ENCODE data around the gene LIFR. TPM values are rescaled to one million over a fixed set of nuclear protein-coding genes. Genes with fewer than 3 reads are reported as not detected.
A peak's percentile ranks its signal among the peaks of the same experiment; 100 is the strongest.

Gene LIFR
- 33.6 and 39.8 TPM in 2 replicates for total RNA-seq

GRCh38 chr5:38556599-38557307 lies at the start of gene LIFR:
LIFR (minus strand) TSS chr5:38556646; CDS start chr5:38530647, 25,999 bp downstream.
- DNase-seq (ENCODE audit: insufficient read length, low spot score, missing footprints) = peak; percentile 96
- peak within 1 kb of the TSS; percentile 98 for H3K4me2 ChIP-seq (ENCODE audit: insufficient read depth, low read length)

DNA sequence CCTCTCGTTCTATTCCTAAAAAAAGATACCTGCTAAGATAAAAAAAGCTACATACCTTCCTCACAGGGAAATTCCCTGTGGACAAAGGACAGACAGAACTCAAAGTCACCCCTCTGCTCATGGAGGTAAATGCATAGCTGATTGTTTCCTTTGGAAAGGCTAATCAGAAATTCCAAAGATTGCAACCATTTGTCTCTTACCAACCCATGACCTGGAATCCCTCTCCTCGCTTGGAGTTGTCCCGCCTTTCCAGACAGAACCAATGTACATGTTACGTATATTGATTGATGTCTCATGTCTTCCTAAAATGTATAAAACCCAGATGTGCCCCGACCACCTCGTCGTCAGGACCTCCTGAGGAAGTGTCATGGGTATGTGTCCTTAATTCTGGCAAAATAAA lies 49.2 kb upstream of the LIFR start:
- no peak for TF ChIP-seq CTCF (IDR thresholded peaks at IDR 0.05; ENCODE audit: extremely low read depth, low read depth, low read length)
- Histone ChIP-seq H4K20me1 (ENCODE audit: insufficient read depth, low read length) (no peaks in the 10 kb centered on the region), H2AFZ (ENCODE audit: low read length) (no peak overlapping the region), H3K27me3 (ENCODE audit: insufficient read depth, low read length) (no peaks in the 10 kb centered on the region), H3K79me2 (ENCODE audit: insufficient read depth, low read length) (no peaks in the 10 kb centered on the region), H3K4me2 (ENCODE audit: insufficient read depth, low read length) (no peak overlapping the region), H3K9me3 (ENCODE audit: low read depth, low read length) (no peaks in the 10 kb centered on the region), H3K27ac (ENCODE audit: low read depth, low read length) (no peak overlapping the region), H3K4me1 (ENCODE audit: insufficient read depth, low read length) (peaks cover 45% of the 10 kb centered on the region), H3K4me3 (ENCODE audit: insufficient read depth, low read length) (no peak overlapping the region), H3K36me3 (ENCODE audit: insufficient read depth, low read length) (no peaks in the 10 kb centered on the region)
- DNase-seq (ENCODE audit: insufficient read length, low spot score, missing footprints) = no peak

More at GRCh38 chr5:38556599-38557307, at the start of gene LIFR:
- no peak for TF ChIP-seq CTCF (IDR thresholded peaks at IDR 0.05; ENCODE audit: extremely low read depth, low read depth, low read length)
- Histone ChIP-seq H3K36me3 (ENCODE audit: insufficient read depth, low read length) (no peaks in the 10 kb centered on the region), H2AFZ (ENCODE audit: low read length) (peak within 1 kb of the TSS; percentile 97), H3K27me3 (ENCODE audit: insufficient read depth, low read length) (peaks cover 5% of the 10 kb centered on the region), H3K27ac (ENCODE audit: low read depth, low read length) (peak within 1 kb of the TSS; percentile 52), H3K9me3 (ENCODE audit: low read depth, low read length) (no peaks in the 10 kb centered on the region), H3K4me3 (ENCODE audit: insufficient read depth, low read length) (peak within 1 kb of the TSS; percentile 77), H4K20me1 (ENCODE audit: insufficient read depth, low read length) (no peaks in the 10 kb centered on the region), H3K79me2 (ENCODE audit: insufficient read depth, low read length) (peaks cover 23% of the 10 kb centered on the region), H3K4me1 (ENCODE audit: insufficient read depth, low read length) (peaks cover 15% of the 10 kb centered on the region)

DNA sequence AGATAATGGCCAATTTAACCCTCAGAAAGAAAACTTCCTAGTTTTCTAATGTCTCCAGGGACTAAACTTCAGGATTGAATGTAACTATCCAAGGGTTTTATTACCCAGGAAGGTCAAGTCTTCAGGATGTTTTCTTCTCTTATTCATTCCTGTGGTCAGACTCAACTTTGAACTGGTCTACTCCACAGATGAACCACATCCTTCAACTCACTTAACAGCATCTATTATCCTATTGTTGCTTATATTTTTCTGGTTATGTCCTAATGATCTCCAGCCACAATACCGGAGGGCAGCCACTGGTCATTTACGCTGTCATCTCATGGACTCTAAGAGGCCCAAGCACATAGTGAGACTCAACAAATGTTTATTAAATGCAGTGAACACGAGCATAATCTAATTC lies 47.2 kb upstream of the LIFR start:
- no peaks in the 10 kb centered on the region for H4K20me1 ChIP-seq (ENCODE audit: insufficient read depth, low read length)
- H3K4me1 ChIP-seq (ENCODE audit: insufficient read depth, low read length) = peaks cover 56% of the 10 kb centered on the region
- H3K36me3 ChIP-seq (ENCODE audit: insufficient read depth, low read length) = no peaks in the 10 kb centered on the region
- peak overlapping the region; percentile 14 for H3K4me2 ChIP-seq (ENCODE audit: insufficient read depth, low read length)
- no peak overlapping the region for H2AFZ ChIP-seq (ENCODE audit: low read length)
- no peaks in the 10 kb centered on the region for H3K9me3 ChIP-seq (ENCODE audit: low read depth, low read length)
- H3K27me3 ChIP-seq (ENCODE audit: insufficient read depth, low read length) = no peaks in the 10 kb centered on the region
- no peak for TF ChIP-seq CTCF (IDR thresholded peaks at IDR 0.05; ENCODE audit: extremely low read depth, low read depth, low read length)
- no peak for DNase-seq (ENCODE audit: insufficient read length, low spot score, missing footprints)
- H3K79me2 ChIP-seq (ENCODE audit: insufficient read depth, low read length) = no peaks in the 10 kb centered on the region
- H3K27ac ChIP-seq (ENCODE audit: low read depth, low read length) = no peak overlapping the region
- no peak overlapping the region for H3K4me3 ChIP-seq (ENCODE audit: insufficient read depth, low read length)

DNA sequence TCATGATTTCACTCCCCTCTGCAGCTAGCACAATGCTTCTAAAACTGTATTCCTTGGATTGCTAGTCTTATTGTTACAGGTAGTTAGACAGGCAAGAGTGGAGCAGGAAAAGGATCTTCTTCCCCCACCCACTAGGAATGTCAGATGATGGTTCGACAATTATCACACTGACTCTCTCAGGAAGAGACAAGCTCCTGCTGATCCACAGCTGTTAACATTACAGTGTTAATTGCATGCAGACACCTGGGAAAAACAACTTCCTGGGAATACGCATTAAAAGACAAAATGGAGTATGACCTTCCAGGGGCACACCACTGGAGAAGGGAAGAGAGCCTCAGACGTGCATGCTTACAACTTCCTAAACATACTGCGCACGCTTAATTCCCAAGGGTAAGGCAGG lies 46.2 kb upstream of the LIFR start:
- H3K4me3 ChIP-seq (ENCODE audit: insufficient read depth, low read length) = no peak overlapping the region
- no peak for DNase-seq (ENCODE audit: insufficient read length, low spot score, missing footprints)
- no peak overlapping the region for H2AFZ ChIP-seq (ENCODE audit: low read length)
- no peaks in the 10 kb centered on the region for H3K79me2 ChIP-seq (ENCODE audit: insufficient read depth, low read length)
- H3K36me3 ChIP-seq (ENCODE audit: insufficient read depth, low read length) = no peaks in the 10 kb centered on the region
- no peaks in the 10 kb centered on the region for H3K27me3 ChIP-seq (ENCODE audit: insufficient read depth, low read length)
- no peaks in the 10 kb centered on the region for H3K9me3 ChIP-seq (ENCODE audit: low read depth, low read length)
- H3K4me2 ChIP-seq (ENCODE audit: insufficient read depth, low read length) = no peak overlapping the region
- H4K20me1 ChIP-seq (ENCODE audit: insufficient read depth, low read length) = no peaks in the 10 kb centered on the region
- H3K27ac ChIP-seq (ENCODE audit: low read depth, low read length) = no peak overlapping the region
- no peak for TF ChIP-seq CTCF (IDR thresholded peaks at IDR 0.05; ENCODE audit: extremely low read depth, low read depth, low read length)
- peaks cover 54% of the 10 kb centered on the region for H3K4me1 ChIP-seq (ENCODE audit: insufficient read depth, low read length)

All from osteoblast (primary cell).